GM23338 (cell line): ENCODE measurements around the gene FNDC10. TPM values are rescaled to one million over a fixed set of nuclear protein-coding genes. Genes with fewer than 3 reads are reported as not detected.
"Not testable (repeated sequence)": the region's sequence is repeated elsewhere in the genome, so short reads cannot be mapped to it uniquely, and the experiment has no call there.

Experiments
- ATAC-seq: fragments of 200-7000 bp; cut with Tn5 transposase; 3 replicates; pipeline ENCODE4 v1.9.1; 2020
- DNase-seq: peaks from one replicate; pipeline ENCODE4 v3.0.0-alpha.2; 2015; ENCODE audit warnings: low spot score
- H2AFZ ChIP-seq: fragments of 200-600 bp; sonication (generic); 2 replicates; pipeline ENCODE4 v1.8.0; 2016; ENCODE audit warnings: antibody characterized with exemption, mild to moderate bottlenecking, moderate library complexity
- H3F3A ChIP-seq: fragments of 200-600 bp; sonication (generic); replicated peaks from 2 replicates; pipeline ENCODE4 v1.8.0; 2017; ENCODE audit warnings: antibody characterized with exemption, mixed run types, low read depth
- H3K27ac ChIP-seq: fragments of 200-600 bp; sonication (generic); 2 replicates; pipeline ENCODE4 v1.6.1; 2016; ENCODE audit warnings: low read depth
- H3K27me3 ChIP-seq: fragments of 200-600 bp; sonication (generic); 2 replicates; pipeline ENCODE4 v1.8.0; 2016; ENCODE audit warnings: mild to moderate bottlenecking, mixed run types, moderate library complexity; ENCODE audit not compliant: insufficient read depth
- H3K36me3 ChIP-seq: fragments of 200-600 bp; sonication (generic); 2 replicates; pipeline ENCODE4 v1.8.0; 2016; ENCODE audit warnings: mild to moderate bottlenecking; ENCODE audit not compliant: insufficient read depth
- H3K4me1 ChIP-seq: fragments of 200-600 bp; sonication (generic); 2 replicates; pipeline ENCODE4 v1.8.0; 2016; ENCODE audit warnings: mild to moderate bottlenecking, moderate library complexity; ENCODE audit not compliant: insufficient read depth
- H3K4me2 ChIP-seq: fragments of 200-600 bp; sonication (generic); 2 replicates; pipeline ENCODE4 v1.7.1; 2017; ENCODE audit warnings: mixed run types
- H3K4me3 ChIP-seq: fragments of 200-600 bp; sonication (generic); 2 replicates; pipeline ENCODE4 v1.6.1; 2016; ENCODE audit warnings: mixed run types
- H3K79me2 ChIP-seq: fragments of 200-600 bp; sonication (generic); replicated peaks from 2 replicates; pipeline ENCODE4 v1.8.0; 2017; ENCODE audit warnings: mild to moderate bottlenecking; ENCODE audit not compliant: insufficient read depth
- H3K9me2 ChIP-seq: fragments of 200-600 bp; sonication (generic); 2 replicates; pipeline ENCODE4 v1.8.0; 2017; ENCODE audit not compliant: insufficient read depth
- H4K20me1 ChIP-seq: fragments of 200-600 bp; sonication (generic); replicated peaks from 2 replicates; pipeline ENCODE4 v1.8.0; 2017; ENCODE audit warnings: mild to moderate bottlenecking; ENCODE audit not compliant: insufficient read depth
- H3K27ac Mint-ChIP-seq: 2 replicates; pipeline ENCODE4 v1.8.0; 2020; ENCODE audit warnings: inconsistent platforms, mild to moderate bottlenecking, moderate library complexity, mixed read lengths
- H3K27me3 Mint-ChIP-seq: 3 replicates; pipeline ENCODE4 v1.8.0; 2022; ENCODE audit warnings: low read depth, mild to moderate bottlenecking, moderate library complexity, mixed read lengths, inconsistent platforms; ENCODE audit not compliant: insufficient read depth, poor library complexity
- H3K36me3 Mint-ChIP-seq: 3 replicates; pipeline ENCODE4 v1.8.0; 2021; ENCODE audit warnings: low read depth, mild to moderate bottlenecking, inconsistent platforms, moderate library complexity, mixed read lengths
- H3K4me1 Mint-ChIP-seq: 3 replicates; pipeline ENCODE4 v1.8.0; 2020; ENCODE audit warnings: mild to moderate bottlenecking, inconsistent platforms, mixed read lengths
- H3K4me3 Mint-ChIP-seq: 3 replicates; pipeline ENCODE4 v1.8.0; 2021; ENCODE audit warnings: moderate library complexity, mild to moderate bottlenecking, inconsistent platforms, mixed read lengths
- H3K9me3 Mint-ChIP-seq: 3 replicates; pipeline ENCODE4 v1.8.0; 2020; ENCODE audit warnings: moderate library complexity, mild to moderate bottlenecking, inconsistent platforms, mixed read lengths
- CREB1 ChIP-seq: fragments of 250-450 bp; sonication (Bioruptor Pico); IDR thresholded peaks from 2 replicates; pipeline ENCODE4 v1.5.0; 2020; ENCODE audit warnings: low read depth, mild to moderate bottlenecking, moderate library complexity
- CTCF ChIP-seq, 2 experiments: fragments of 200-600 bp in 1 of 2; sonication (generic) in 1 of 2; conservative IDR thresholded peaks; 2 replicates each; pipeline versions ENCODE4 v1.5.1 to v1.6.1; 2016 to 2017; ENCODE audit warnings: antibody characterized with exemption in 2 of 2, low read depth in 2 of 2, mild to moderate bottlenecking in 2 of 2, moderate library complexity in 1 of 2
- ETS1 ChIP-seq: IDR thresholded peaks from 2 replicates; pipeline ENCODE4 v1.6.1; 2016; ENCODE audit warnings: antibody characterized with exemption
- EZH2 ChIP-seq: fragments of 200-600 bp; sonication (generic); IDR thresholded peaks from one replicate; pipeline ENCODE4 v1.8.0; 2017; ENCODE audit warnings: antibody characterized with exemption, mild to moderate bottlenecking, low read depth; ENCODE audit not compliant: unreplicated experiment
- EZH2phosphoT487 ChIP-seq: fragments of 200-600 bp; sonication (generic); IDR thresholded peaks from one replicate; pipeline ENCODE4 v1.8.1; 2018; ENCODE audit warnings: antibody characterized with exemption; ENCODE audit not compliant: unreplicated experiment
- JUNB ChIP-seq: IDR thresholded peaks from one replicate; pipeline ENCODE4 v1.6.1; 2016; ENCODE audit warnings: antibody characterized with exemption; ENCODE audit not compliant: unreplicated experiment
- POLR2AphosphoS5 ChIP-seq: IDR thresholded peaks from 2 replicates; pipeline ENCODE4 v1.6.1; 2016; ENCODE audit warnings: antibody characterized with exemption, low read depth
- ZNF114 ChIP-seq: fragments of 250-450 bp; sonication (Bioruptor Pico); IDR thresholded peaks from 2 replicates; pipeline ENCODE4 v1.5.0; 2020; ENCODE audit warnings: mild to moderate bottlenecking, moderate library complexity
- ZNF331 ChIP-seq: fragments of 250-450 bp; sonication (Bioruptor Pico); IDR thresholded peaks from 2 replicates; pipeline ENCODE4 v1.5.0; 2020; ENCODE audit warnings: low read depth, mild to moderate bottlenecking, moderate library complexity
- polyA plus RNA-seq: library from polyadenylated mRNA; unstranded; fragments of >200 nt; fragmentation: Nextera tagmentation; extraction: Ambion mirVana; gene quantifications from 2 replicates; pipeline ENCODE4 v1.2.1, GENCODE V29; 2016
- total RNA-seq: library from RNA; depleted of rRNA; stranded (reverse); fragments of >200 nt; shearing (Covaris generic); gene quantifications from 2 replicates; pipeline ENCODE4 v1.2.3, GENCODE V29; 2014

FNDC10 gene
- total and polyA plus RNA-seq, 2 experiments from 2014 or later: 7.7 to 15.1 TPM

GRCh38 chr1:1596493-1597274 lies 3.3 kb downstream of the FNDC10 start (continued):
- no peak for TF ChIP-seq CTCF (conservative IDR thresholded peaks at IDR 0.05; ENCODE audit: low read depth in 2 of 2)
- TF ChIP-seq JUNB: no peak
- TF ChIP-seq ETS1: no peak
- no peak for TF ChIP-seq EZH2
- no peak for TF ChIP-seq POLR2AphosphoS5
- TF ChIP-seq CREB1 (CRISPR knock-in tag): no peak

GRCh38 chr1:1595341-1595740 lies 4.6 kb downstream of the FNDC10 start:
- H3K4me3 ChIP-seq, H3K4me3 Mint-ChIP-seq, H3F3A ChIP-seq, H3K36me3 ChIP-seq, H2AFZ ChIP-seq, H3K9me2 ChIP-seq, DNase-seq, H3K4me1 ChIP-seq, H3K4me2 ChIP-seq, H3K9me3 Mint-ChIP-seq, H3K27ac Mint-ChIP-seq, H3K79me2 ChIP-seq, H4K20me1 ChIP-seq, H3K36me3 Mint-ChIP-seq, H3K27ac ChIP-seq, ATAC-seq: not testable (repeated sequence)
- Mint-ChIP-seq H3K27me3 (peaks cover 20% of the 10 kb centered on the region), H3K4me1 (peaks cover 11% of the 10 kb centered on the region)
- peaks cover 19% of the 10 kb centered on the region for H3K27me3 ChIP-seq

DNA sequence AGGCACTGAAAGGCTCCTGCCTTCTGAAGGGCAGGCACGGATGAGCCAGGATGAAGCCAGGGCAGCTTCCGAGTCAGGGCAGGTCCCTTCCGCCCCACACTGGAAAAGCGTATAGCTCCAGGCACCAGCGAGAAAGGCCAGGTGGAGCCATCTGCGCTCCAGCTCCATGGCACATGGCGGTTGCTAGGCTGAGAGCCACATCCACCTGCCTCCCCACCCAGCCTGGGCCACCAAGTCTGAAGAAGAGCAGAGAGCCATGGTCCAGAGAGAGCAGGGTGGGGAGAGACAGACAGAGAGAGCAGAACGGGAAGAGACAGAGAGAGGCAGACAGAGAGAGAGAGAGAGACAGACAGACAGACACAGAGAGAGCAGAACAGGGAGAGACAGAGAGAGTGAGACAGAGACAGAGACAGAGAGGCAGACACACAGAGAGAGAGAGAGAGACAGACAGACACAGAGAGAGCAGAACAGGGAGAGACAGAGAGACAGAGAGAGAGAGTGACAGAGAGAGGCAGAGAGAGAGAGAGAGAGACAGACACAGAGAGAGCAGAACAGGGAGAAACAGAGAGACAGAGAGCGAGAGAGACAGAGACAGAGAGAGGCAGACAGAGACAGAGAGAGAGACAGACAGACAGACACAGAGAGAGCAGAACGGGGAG lies 5.2 kb downstream of the FNDC10 start:
- Mint-ChIP-seq H3K4me3 (no peak overlapping the region), H3K27me3 (peaks cover 21% of the 10 kb centered on the region), H3K36me3 (no peaks in the 10 kb centered on the region), H3K9me3 (peaks cover 4% of the 10 kb centered on the region; the same call in 2 of the 3 replicates), H3K27ac (no peak overlapping the region), H3K4me1 (peaks cover 11% of the 10 kb centered on the region)
- Histone ChIP-seq H3K4me1 (no peaks in the 10 kb centered on the region), H3K79me2 (no peaks in the 10 kb centered on the region), H2AFZ (no peak overlapping the region), H3K27ac (no peak overlapping the region), H3K27me3 (peaks cover 17% of the 10 kb centered on the region), H3F3A (peaks cover 5% of the 10 kb centered on the region; the same call in 1 of the 2 replicates), H3K9me2 (no peaks in the 10 kb centered on the region), H4K20me1 (no peaks in the 10 kb centered on the region), H3K4me3 (no peak overlapping the region), H3K4me2 (no peak overlapping the region), H3K36me3 (no peaks in the 10 kb centered on the region)
- ATAC-seq (no peak), DNase-seq (no peak)
- TF ChIP-seq EZH2phosphoT487 (no peak), ZNF331 (CRISPR knock-in tag) (no peak), EZH2 (no peak), CREB1 (CRISPR knock-in tag) (no peak), ZNF114 (CRISPR knock-in tag) (no peak), CTCF (conservative IDR thresholded peaks at IDR 0.05; ENCODE audit: low read depth in 2 of 2) (no peak), ETS1 (no peak)
